Calu3 (cell line): ENCODE data around the gene FAM81A. TPM values are rescaled to one million over a fixed set of nuclear protein-coding genes. Genes with fewer than 3 reads are reported as not detected.

Experiments used
- BruUV-seq: library from RNA; stranded (reverse); fragments of 400-500 nt; replicated peaks from 2 replicates; lab custom pipeline; 2021; lab: Mats Ljungman, UMichigan
- CTCF ChIA-PET: fragments of 300-600 bp; sonication (Branson Sonifier 250); formaldehyde crosslinking; loops from one replicate; lab custom pipeline; 2022; ENCODE audit warnings: antibody characterized with exemption; lab: Charles Lee
- DNase-seq: peaks from one replicate; pipeline ENCODE4 v3.0.0; 2022
- H3K27ac Mint-ChIP-seq: one replicate; pipeline ENCODE4 v1.8.0; 2022; ENCODE audit warnings: mixed read lengths; ENCODE audit not compliant: unreplicated experiment
- H3K27me3 Mint-ChIP-seq: one replicate; pipeline ENCODE4 v1.8.0; 2022; ENCODE audit warnings: mixed read lengths; ENCODE audit not compliant: unreplicated experiment
- H3K36me3 Mint-ChIP-seq: one replicate; pipeline ENCODE4 v1.8.0; 2022; ENCODE audit warnings: mild to moderate bottlenecking, moderate library complexity, mixed read lengths; ENCODE audit not compliant: insufficient read depth, unreplicated experiment
- H3K4me1 Mint-ChIP-seq: one replicate; pipeline ENCODE4 v1.8.0; 2022; ENCODE audit warnings: mild to moderate bottlenecking, low read depth, mixed read lengths; ENCODE audit not compliant: unreplicated experiment
- H3K4me3 Mint-ChIP-seq: one replicate; pipeline ENCODE4 v1.8.0; 2022; ENCODE audit warnings: mild to moderate bottlenecking, low read depth, moderate library complexity, mixed read lengths; ENCODE audit not compliant: unreplicated experiment
- H3K9me3 Mint-ChIP-seq: one replicate; pipeline ENCODE4 v1.8.0; 2022; ENCODE audit warnings: low read depth, mixed read lengths; ENCODE audit not compliant: unreplicated experiment
- CTCF ChIP-seq: fragments of 200-600 bp; IDR thresholded peaks from one replicate; pipeline ENCODE4 v1.8.0; 2022; ENCODE audit warnings: antibody characterized with exemption; ENCODE audit not compliant: unreplicated experiment
- intact Hi-C: fragments of 100-400 bp; cut with micrococcal nuclease; formaldehyde crosslinking; loops from one replicate; pipeline ENCODE4 v1.10.0; 2022; ENCODE audit not compliant: unreplicated experiment
- total RNA-seq: library from RNA; stranded (reverse); gene quantifications from 2 replicates; pipeline ENCODE4 v1.2.3, GENCODE V29; 2022

FAM81A gene
- total RNA-seq, 1 experiment from 2014 or later: 16.0 TPM

- Mint-ChIP-seq H3K27ac (no peak overlapping the region), H3K9me3 (no peaks in the 10 kb centered on the region), H3K27me3 (no peaks in the 10 kb centered on the region), H3K4me1 (peaks cover 28% of the 10 kb centered on the region), H3K4me3 (no peak overlapping the region), H3K36me3 (peaks cover 12% of the 10 kb centered on the region)
- no TSS peak for BruUV-seq
- no peak for DNase-seq
- no peak for TF ChIP-seq CTCF
- intact Hi-C loops: no loop called here
- CTCF ChIA-PET: no interaction called here
Observed at GRCh38 chr15:59416816-59417215, 21.2 kb upstream of the FAM81A start.

- CTCF ChIA-PET: no interaction called here
- TF ChIP-seq CTCF: no peak
- no TSS peak for BruUV-seq
- no peaks in the 10 kb centered on the region for H3K9me3 Mint-ChIP-seq
- peaks cover 5% of the 10 kb centered on the region for H3K4me1 Mint-ChIP-seq
- no peaks in the 10 kb centered on the region for H3K27me3 Mint-ChIP-seq
- H3K27ac Mint-ChIP-seq: no peak overlapping the region
- no peak overlapping the region for H3K4me3 Mint-ChIP-seq
- intact Hi-C loops: no loop called here
- H3K36me3 Mint-ChIP-seq: no peaks in the 10 kb centered on the region
- no peak for DNase-seq
Observed at GRCh38 chr15:59419170-59419569, 18.8 kb upstream of the FAM81A start.

- no peak overlapping the region for H3K4me3 Mint-ChIP-seq
- peaks cover 11% of the 10 kb centered on the region for H3K4me1 Mint-ChIP-seq
- DNase-seq: no peak
- no TSS peak for BruUV-seq
- no peaks in the 10 kb centered on the region for H3K27me3 Mint-ChIP-seq
- H3K9me3 Mint-ChIP-seq: no peaks in the 10 kb centered on the region
- intact Hi-C loops: no loop called here
- no peak for TF ChIP-seq CTCF
- H3K27ac Mint-ChIP-seq: no peak overlapping the region
- CTCF ChIA-PET: interaction anchor here (1.0 kb wide), 1 partner anchor 151 kb away, joined by 3 read pairs; no protein-coding TSS in a partner anchor
- H3K36me3 Mint-ChIP-seq: no peaks in the 10 kb centered on the region
Observed at GRCh38 chr15:59420108-59420507, 17.9 kb upstream of the FAM81A start.

GRCh38 chr15:59420986-59421618 is 16.9 kb upstream of the FAM81A start:
- BruUV-seq: no TSS peak
- Mint-ChIP-seq H3K27ac (no peak overlapping the region), H3K4me1 (peaks cover 11% of the 10 kb centered on the region), H3K36me3 (no peaks in the 10 kb centered on the region), H3K9me3 (no peaks in the 10 kb centered on the region), H3K4me3 (no peak overlapping the region), H3K27me3 (no peaks in the 10 kb centered on the region)
- CTCF ChIA-PET: interaction anchor here (0.6 to 1.0 kb wide), 2 partner anchors 32 to 152 kb away, joined by 3 to 6 read pairs; no protein-coding TSS in a partner anchor
- no peak for TF ChIP-seq CTCF
- no peak for DNase-seq
- intact Hi-C loops: no loop called here
